Measurements from ENCODE around the gene ATG4B.

ATG4B gene

GRCh38 chr2:241695651-241696050 lies 58.2 kb downstream of the ATG4B start:
- no peak for FAIRE-seq

- no peak for FAIRE-seq
These were observed 63.6 kb downstream of the ATG4B start for GRCh38 chr2:241701149-241701398.

- no peak for FAIRE-seq
These were observed 64.1 kb downstream of the ATG4B start, which contains the start of gene ING5 for GRCh38 chr2:241701399-241702154. Gene ING5, plus strand, starts transcription at chr2:241702039. Its CDS starts 27 bp downstream, at chr2:241702066.

GRCh38 chr2:241702155-241703031 lies 64.9 kb downstream of the ATG4B start:
- FAIRE-seq = no peak

- FAIRE-seq = no peak
These were observed 65.6 kb downstream of the ATG4B start for GRCh38 chr2:241703032-241703604.

GRCh38 chr2:241706537-241706936 lies 69.0 kb downstream of the ATG4B start:
- no peak for FAIRE-seq

GRCh38 chr2:241708879-241709278 lies 71.4 kb downstream of the ATG4B start:
- no peak for FAIRE-seq

- FAIRE-seq = no peak
These were observed 81.6 kb downstream of the ATG4B start for GRCh38 chr2:241719093-241719492.

GRCh38 chr2:241720099-241720498 lies 82.6 kb downstream of the ATG4B start:
- FAIRE-seq = no peak

- FAIRE-seq = no peak
These were observed 83.1 kb downstream of the ATG4B start for GRCh38 chr2:241720560-241720959.

GRCh38 chr2:241721852-241722251 lies 84.4 kb downstream of the ATG4B start:
- FAIRE-seq = no peak

GRCh38 chr2:241722896-241723454 lies 85.5 kb downstream of the ATG4B start:
- FAIRE-seq = no peak

Measured in TTC549 (cell line).